Lower lobe of right lung (tissue), 2 donors: ENCODE measurements around the gene MTCH1. TPM values are rescaled to one million over a fixed set of nuclear protein-coding genes. Genes with fewer than 3 reads are reported as not detected.

ENCODE experiments used
- ATAC-seq, 2 donors: fragments of 200-7000 bp; cut with Tn5 transposase; one replicate each; pipeline ENCODE4 v1.9.1; 2020 to 2022; ENCODE audit warnings: mild to moderate bottlenecking in 2 of 2, moderate library complexity in 2 of 2
- DNase-seq: peaks from one replicate; pipeline ENCODE4 v3.0.0-alpha.2; 2020
- H3K27ac ChIP-seq: fragments of 200-600 bp; one replicate; pipeline ENCODE4 v1.8.0; 2022
- H3K27me3 ChIP-seq: fragments of 200-600 bp; one replicate; pipeline ENCODE4 v1.8.0; 2022; ENCODE audit warnings: low read depth
- H3K36me3 ChIP-seq: fragments of 200-600 bp; one replicate; pipeline ENCODE4 v1.8.0; 2022; ENCODE audit warnings: mild to moderate bottlenecking
- H3K4me1 ChIP-seq: fragments of 200-600 bp; one replicate; pipeline ENCODE4 v1.8.0; 2022
- H3K4me3 ChIP-seq: fragments of 200-600 bp; one replicate; pipeline ENCODE4 v1.8.0; 2022; ENCODE audit warnings: mild to moderate bottlenecking
- H3K9me3 ChIP-seq: fragments of 200-600 bp; one replicate; pipeline ENCODE4 v1.8.0; 2022
- CTCF ChIP-seq: fragments of 200-600 bp; IDR thresholded peaks from one replicate; pipeline ENCODE4 v1.8.0; 2022; ENCODE audit warnings: antibody characterized with exemption, mild to moderate bottlenecking
- intact Hi-C: fragments of 100-400 bp; cut with DNase I; formaldehyde crosslinking; loops from one replicate; pipeline ENCODE4 v1.11.0; 2022
- total RNA-seq: library from RNA; stranded (reverse); fragmentation: NEBNext Ultra II Directional; extraction: Animal tissue kit (Norgen Biotek cat#: 25700); gene quantifications from one replicate; pipeline ENCODE4 v1.2.1, GENCODE V29; 2021
- donor health status: DM: no; HTN: yes; CAD: no; lungs with severe emphysema.

MTCH1 gene
- total RNA-seq, 1 donor from 2014 or later = 194 TPM

- no peak overlapping the region for H3K27ac ChIP-seq
- peaks cover 13% of the 10 kb centered on the region for H3K36me3 ChIP-seq
- TF ChIP-seq CTCF = no peak
- H3K4me1 ChIP-seq = peaks cover 12% of the 10 kb centered on the region
- ATAC-seq (no peak), DNase-seq (no peak)
- H3K27me3 ChIP-seq = no peaks in the 10 kb centered on the region
- H3K9me3 ChIP-seq = no peaks in the 10 kb centered on the region
- H3K4me3 ChIP-seq = no peak overlapping the region
- intact Hi-C loops = no loop called here
Measured at GRCh38 chr6:36929607-36930006, 56.4 kb downstream of the MTCH1 start.

- Histone ChIP-seq H3K36me3 (peaks cover 17% of the 10 kb centered on the region), H3K4me1 (peaks cover 12% of the 10 kb centered on the region), H3K4me3 (no peak overlapping the region), H3K9me3 (no peaks in the 10 kb centered on the region), H3K27me3 (no peaks in the 10 kb centered on the region), H3K27ac (no peak overlapping the region)
- no peak for TF ChIP-seq CTCF
- intact Hi-C loops = no loop called here
- DNase-seq = no peak
- no peak for ATAC-seq
Measured at GRCh38 chr6:36929152-36929551, 56.8 kb downstream of the MTCH1 start.

- no peak overlapping the region for H3K27ac ChIP-seq
- ATAC-seq (no peak), DNase-seq (no peak)
- peaks cover 12% of the 10 kb centered on the region for H3K4me1 ChIP-seq
- H3K9me3 ChIP-seq = no peaks in the 10 kb centered on the region
- H3K27me3 ChIP-seq = no peaks in the 10 kb centered on the region
- H3K4me3 ChIP-seq = no peak overlapping the region
- intact Hi-C loops = no loop called here
- TF ChIP-seq CTCF = no peak
- H3K36me3 ChIP-seq = peaks cover 24% of the 10 kb centered on the region
Measured at GRCh38 chr6:36928547-36928918, 57.5 kb downstream of the MTCH1 start.

- H3K27ac ChIP-seq = peak overlapping the region; percentile 5
- DNase-seq = no peak
- ATAC-seq = peak; percentile 37 to 46
- TF ChIP-seq CTCF = no peak
- no peak overlapping the region for H3K4me3 ChIP-seq
- H3K9me3 ChIP-seq = no peaks in the 10 kb centered on the region
- H3K36me3 ChIP-seq = peaks cover 29% of the 10 kb centered on the region
- intact Hi-C loops = no loop called here
- H3K27me3 ChIP-seq = no peaks in the 10 kb centered on the region
- H3K4me1 ChIP-seq = peaks cover 12% of the 10 kb centered on the region
Measured at GRCh38 chr6:36927691-36928546, 58.1 kb downstream of the MTCH1 start.

- no peak for TF ChIP-seq CTCF
- DNase-seq = no peak
- Histone ChIP-seq H3K27ac (peak overlapping the region; percentile 5), H3K27me3 (no peaks in the 10 kb centered on the region), H3K9me3 (no peaks in the 10 kb centered on the region), H3K4me1 (peaks cover 12% of the 10 kb centered on the region), H3K4me3 (no peak overlapping the region), H3K36me3 (peaks cover 37% of the 10 kb centered on the region)
- no peak for ATAC-seq
- intact Hi-C loops = no loop called here
Measured at GRCh38 chr6:36926708-36927513, 59.1 kb downstream of the MTCH1 start.
